Measurements from ENCODE around the gene METRN.

METRN gene

DNA sequence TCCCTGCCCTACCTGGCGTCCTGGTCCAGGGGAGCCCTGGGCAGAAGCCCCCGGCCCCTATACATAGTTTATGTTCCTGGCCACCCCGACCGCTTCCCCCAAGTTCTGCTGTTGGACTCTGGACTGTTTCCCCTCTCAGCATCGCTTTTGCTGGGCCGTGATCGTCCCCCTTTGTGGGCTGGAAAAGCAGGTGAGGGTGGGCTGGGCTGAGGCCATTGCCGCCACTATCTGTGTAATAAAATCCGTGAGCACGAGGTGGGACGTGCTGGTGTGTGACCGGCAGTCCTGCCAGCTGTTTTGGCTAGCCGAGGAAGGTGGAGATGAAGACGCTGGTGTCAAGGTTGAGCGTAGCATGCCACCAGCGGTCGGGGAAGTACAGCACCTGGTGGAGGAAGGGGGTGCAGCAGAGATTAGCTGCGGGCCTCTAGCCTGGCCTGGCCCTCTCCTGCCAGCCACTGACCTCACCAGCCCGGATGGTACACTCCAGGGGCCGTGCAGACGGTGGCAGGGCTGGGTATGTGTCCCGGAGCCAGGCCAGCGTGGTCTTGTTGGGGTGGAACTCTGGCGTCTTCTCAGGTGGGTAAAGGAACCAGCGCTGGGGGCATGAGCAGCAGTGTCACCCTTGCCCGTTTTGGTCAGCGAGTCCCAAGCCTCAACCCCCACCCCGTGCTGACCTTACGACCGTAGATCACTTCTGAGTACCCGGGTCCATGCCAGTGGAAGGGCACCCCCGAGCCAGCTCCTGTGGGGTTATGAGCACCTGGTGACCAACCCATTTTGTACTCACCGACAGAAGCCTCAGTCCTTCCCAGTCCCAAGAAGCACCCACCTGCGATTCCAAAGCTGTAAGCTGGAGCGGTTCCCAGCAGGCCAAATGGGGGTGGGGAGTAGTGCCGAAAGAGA, 32.2 kb upstream of the METRN start:
- TF ChIP-seq, protein P1, sequence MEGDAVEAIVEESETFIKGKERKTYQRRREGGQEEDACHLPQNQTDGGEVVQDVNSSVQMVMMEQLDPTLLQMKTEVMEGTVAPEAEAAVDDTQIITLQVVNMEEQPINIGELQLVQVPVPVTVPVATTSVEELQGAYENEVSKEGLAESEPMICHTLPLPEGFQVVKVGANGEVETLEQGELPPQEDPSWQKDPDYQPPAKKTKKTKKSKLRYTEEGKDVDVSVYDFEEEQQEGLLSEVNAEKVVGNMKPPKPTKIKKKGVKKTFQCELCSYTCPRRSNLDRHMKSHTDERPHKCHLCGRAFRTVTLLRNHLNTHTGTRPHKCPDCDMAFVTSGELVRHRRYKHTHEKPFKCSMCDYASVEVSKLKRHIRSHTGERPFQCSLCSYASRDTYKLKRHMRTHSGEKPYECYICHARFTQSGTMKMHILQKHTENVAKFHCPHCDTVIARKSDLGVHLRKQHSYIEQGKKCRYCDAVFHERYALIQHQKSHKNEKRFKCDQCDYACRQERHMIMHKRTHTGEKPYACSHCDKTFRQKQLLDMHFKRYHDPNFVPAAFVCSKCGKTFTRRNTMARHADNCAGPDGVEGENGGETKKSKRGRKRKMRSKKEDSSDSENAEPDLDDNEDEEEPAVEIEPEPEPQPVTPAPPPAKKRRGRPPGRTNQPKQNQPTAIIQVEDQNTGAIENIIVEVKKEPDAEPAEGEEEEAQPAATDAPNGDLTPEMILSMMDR (IDR thresholded peaks at IDR 0.05; ENCODE audit: control insufficient read depth, insufficient read depth, low read depth, low read length, missing control alignments) = no peak
- DNase-seq (ENCODE audit: low read depth) = no peak
- peak overlapping the region; percentile 63 for H3K4me3 ChIP-seq (ENCODE audit: control insufficient read depth, low read depth, low read length)

DNA sequence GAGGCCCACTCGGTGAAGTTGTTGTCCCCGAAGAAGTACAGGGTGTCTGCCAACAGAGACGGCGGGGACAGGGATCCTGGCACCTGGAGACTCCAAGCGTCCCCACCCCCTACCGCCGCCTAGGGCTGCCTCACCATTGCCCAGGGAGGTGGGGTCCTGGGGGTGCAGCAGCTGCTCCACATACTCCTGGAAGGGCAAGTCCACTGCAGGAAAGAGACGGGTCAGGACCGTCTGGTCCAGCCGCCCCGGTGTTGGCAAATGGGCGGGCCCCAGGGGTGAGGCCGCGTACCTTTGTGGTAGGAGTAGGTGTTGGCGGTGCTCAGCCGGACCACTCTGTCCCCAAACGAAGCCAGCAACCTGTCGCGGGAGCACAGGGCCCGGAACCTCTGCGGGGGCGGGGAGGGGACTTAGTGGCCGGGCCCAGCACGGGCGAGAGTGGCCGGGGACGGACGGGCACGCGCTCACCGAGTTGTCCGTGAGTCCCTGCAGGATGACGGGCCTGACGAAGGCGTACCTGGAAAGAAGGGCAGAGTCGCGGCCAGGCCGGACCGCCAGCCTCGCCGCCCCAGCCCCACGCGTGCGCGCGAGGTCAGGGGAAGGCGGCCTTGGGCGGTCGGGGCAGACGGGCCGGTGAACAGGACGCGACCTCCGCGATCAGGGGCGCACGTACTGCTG, 31.4 kb upstream of the METRN start:
- H3K4me3 ChIP-seq (ENCODE audit: control insufficient read depth, low read depth, low read length) = peak overlapping the region; percentile 63
- TF ChIP-seq, protein P1 (IDR thresholded peaks at IDR 0.05; ENCODE audit: control insufficient read depth, insufficient read depth, low read depth, low read length, missing control alignments) = no peak

DNA sequence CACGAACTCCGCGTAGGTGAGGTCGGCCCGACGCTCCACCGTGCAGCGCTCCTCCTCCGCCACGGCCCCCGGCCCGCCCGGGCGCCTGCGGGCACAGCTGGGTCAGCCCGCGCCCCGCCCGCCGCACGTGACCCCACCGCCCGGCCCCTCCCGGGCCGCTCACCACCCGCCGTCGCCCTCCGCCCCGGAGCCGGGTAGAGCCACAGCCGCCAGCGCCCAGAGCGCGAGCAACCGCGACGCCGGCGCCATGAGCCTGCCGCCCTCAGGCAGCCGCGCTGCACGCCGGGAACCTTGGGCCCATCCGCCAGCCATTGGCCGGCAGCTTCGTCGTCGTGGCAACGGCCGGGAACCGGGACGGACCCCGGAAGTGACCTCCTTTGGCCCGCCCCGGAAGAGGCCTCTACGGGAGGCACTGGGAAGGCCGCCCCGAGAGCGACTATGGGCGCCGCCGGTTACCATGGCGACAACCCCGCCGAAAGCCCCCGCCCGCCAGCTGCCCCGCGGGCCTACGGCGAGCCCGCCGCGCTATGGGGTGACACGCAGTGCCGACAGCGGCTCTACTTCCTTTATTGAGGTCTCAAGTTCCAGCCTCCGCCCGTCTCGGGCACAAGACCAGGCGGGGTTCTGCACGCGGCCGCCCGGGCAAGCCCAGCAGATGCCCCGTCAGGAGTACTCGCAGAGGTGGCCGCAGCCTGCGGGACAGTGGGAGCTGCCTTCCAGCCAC, 30.7 kb upstream of the METRN start, which contains the start of gene JMJD8:
Gene JMJD8 (minus strand): TSS at position 264 of the 724 bp plus-strand sequence. CDS start 15 bp downstream, at position 249.
- TF ChIP-seq, protein P1 (IDR thresholded peaks at IDR 0.05; ENCODE audit: control insufficient read depth, insufficient read depth, low read depth, low read length, missing control alignments) = no peak
- peak within 1 kb of the TSS; percentile 63 for H3K4me3 ChIP-seq (ENCODE audit: control insufficient read depth, low read depth, low read length)
- DNase-seq (ENCODE audit: low read depth) = peak; percentile 69

More for the DNA sequence above, 31.4 kb upstream of the METRN start:
- no peak for DNase-seq (ENCODE audit: low read depth)

DNA sequence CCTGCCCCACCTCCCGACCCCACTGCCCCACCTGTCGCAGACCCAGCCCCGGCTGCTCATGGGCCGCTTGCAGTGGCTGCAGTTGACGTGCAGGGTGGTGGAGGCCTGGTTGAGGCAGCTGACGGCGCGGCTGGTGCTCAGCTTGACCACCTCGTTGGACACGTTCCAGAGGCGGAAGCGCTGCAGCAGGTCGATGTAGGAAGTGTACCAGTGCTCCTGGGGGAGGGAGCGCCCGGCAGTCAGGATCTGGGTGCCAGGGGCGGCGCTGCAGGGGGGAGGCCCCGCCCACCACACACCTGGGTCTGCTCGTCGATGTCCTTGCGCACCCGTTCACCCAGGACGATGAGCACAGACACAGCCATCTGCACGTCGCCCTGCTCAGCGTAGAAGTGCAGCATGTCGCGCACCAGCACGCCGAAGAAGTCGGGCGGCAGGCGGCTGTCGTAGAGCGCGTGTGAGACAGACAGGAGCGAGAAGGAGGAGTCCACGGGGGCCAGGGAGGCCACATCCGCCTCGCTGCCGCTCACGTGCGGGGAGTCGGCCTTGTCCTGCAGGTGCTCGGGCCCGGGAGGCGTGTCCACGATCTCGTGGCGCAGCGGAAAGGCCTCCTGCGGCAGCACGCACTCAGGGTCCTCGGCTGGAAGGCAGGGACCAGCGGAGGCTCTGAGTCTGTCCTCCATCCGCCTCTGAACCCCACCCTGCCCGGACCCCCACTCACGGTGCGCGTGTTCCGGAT, 29.8 kb upstream of the METRN start:
- no peak for DNase-seq (ENCODE audit: low read depth)
- TF ChIP-seq, protein P1 (IDR thresholded peaks at IDR 0.05; ENCODE audit: control insufficient read depth, insufficient read depth, low read depth, low read length, missing control alignments) = no peak
- H3K4me3 ChIP-seq (ENCODE audit: control insufficient read depth, low read depth, low read length) = no peak overlapping the region; the same call in 1 of the 2 replicates

DNA sequence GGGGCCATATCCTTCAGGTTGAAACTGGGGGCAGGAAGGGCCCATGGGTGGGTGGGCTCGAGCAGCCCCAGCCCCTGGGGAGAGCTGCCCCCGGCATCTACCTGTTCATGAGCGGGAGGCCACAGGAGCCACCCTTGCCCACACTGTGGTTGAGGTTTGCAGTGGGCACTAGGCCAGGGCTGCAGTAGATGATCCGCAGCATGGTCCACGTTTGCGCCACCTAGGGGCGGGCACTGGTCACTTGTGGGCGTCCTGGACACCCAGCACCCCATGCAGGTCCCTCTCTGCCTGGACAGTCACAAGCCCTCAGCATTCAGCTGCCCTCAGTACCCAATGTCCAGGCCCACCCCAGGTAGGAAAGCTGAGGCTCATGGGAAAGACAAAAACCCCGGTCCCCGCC, 29.0 kb upstream of the METRN start:
- no peak overlapping the region for H3K4me3 ChIP-seq (ENCODE audit: control insufficient read depth, low read depth, low read length)
- no peak for DNase-seq (ENCODE audit: low read depth)
- TF ChIP-seq, protein P1 (IDR thresholded peaks at IDR 0.05; ENCODE audit: control insufficient read depth, insufficient read depth, low read depth, low read length, missing control alignments) = peak; percentile 71

Measured in AG09309 (cell line).